Stomach (tissue), 9 donors: ENCODE results near the gene MGST3. TPM values are rescaled to one million over a fixed set of nuclear protein-coding genes. Genes with fewer than 3 reads are reported as not detected.
"Not testable (repeated sequence)": the region's sequence is repeated elsewhere in the genome, so short reads cannot be mapped to it uniquely, and the experiment has no call there.

ENCODE experiments used
- DNase-seq, 2 donors: peaks; one replicate each; pipeline versions ENCODE4 v3.0.0 to v3.0.0-alpha.2; 2013 to 2019
- H3K27ac ChIP-seq, 5 donors: fragments of 200-600 bp in 4 of 5; sonication (generic) in 4 of 5; one replicate each; pipeline ENCODE4 v1.5.1; 2013 to 2019; ENCODE audit warnings: mild to moderate bottlenecking in 1 of 5, moderate library complexity in 1 of 5
- H3K27me3 ChIP-seq, 3 donors: fragments of 200-600 bp; sonication (generic); one replicate each; pipeline ENCODE4 v1.5.1; 2017 to 2019; ENCODE audit warnings: mixed run types in 1 of 3
- H3K36me3 ChIP-seq, 4 donors: fragments of 200-600 bp; sonication (generic); 1 replicate in 3 of 4; 2 replicates in 1 of 4; pipeline ENCODE4 v1.5.1; 2016 to 2019
- H3K4me1 ChIP-seq, 4 donors: fragments of 200-600 bp; sonication (generic); one replicate each; pipeline ENCODE4 v1.5.1; 2016 to 2019
- H3K4me3 ChIP-seq, 4 donors: fragments of 200-600 bp; sonication (generic) in 3 of 4; one replicate each; pipeline ENCODE4 v1.5.1; 2016 to 2019; ENCODE audit warnings: mild to moderate bottlenecking in 1 of 4
- H3K9me3 ChIP-seq, 4 donors: fragments of 200-600 bp; sonication (generic); one replicate each; pipeline ENCODE4 v1.5.1; 2016 to 2019
- EP300 ChIP-seq: sonication (generic); formaldehyde crosslinking; IDR thresholded peaks from one replicate; pipeline ENCODE4 v1.6.1; 2017; ENCODE audit warnings: antibody characterized with exemption
- POLR2A ChIP-seq, 4 donors: fragments of 450-650 bp; IDR thresholded peaks; one replicate each; pipeline ENCODE4 v1.6.1; 2016; ENCODE audit warnings: antibody characterized with exemption in 4 of 4, control low read depth in 2 of 4, mild to moderate bottlenecking in 1 of 4, moderate library complexity in 1 of 4
- POLR2AphosphoS5 ChIP-seq, 3 donors: sonication (generic); formaldehyde crosslinking; IDR thresholded peaks; one replicate each; pipeline ENCODE4 v1.6.1; 2016; ENCODE audit warnings: antibody characterized with exemption in 3 of 3
- WGBS, 5 donors: extraction: QIAGEN DNeasy Blood & Tissue Kit in 3 of 5; methylation state at CpG; one replicate each; pipeline versions ENCODE4 v1.1.5 to v1.1.7; 2013 to 2018; 5-methylcytosine and 5-hydroxymethylcytosine counted together
- intact Hi-C: fragments of 100-400 bp; cut with DNase I; formaldehyde crosslinking; loops from one replicate; pipeline ENCODE4 v1.15.1; 2023; ENCODE audit warnings: low total_unique reads
- polyA plus RNA-seq, 3 donors: library from polyadenylated mRNA; stranded (reverse); fragments of 200-250 nt; gene quantifications; one replicate each; pipeline ENCODE4 v1.2.3, GENCODE V29; 2013
- total RNA-seq, 5 donors: library from RNA; depleted of rRNA; stranded (reverse); fragments of >200 nt; gene quantifications; one replicate each; pipeline versions ENCODE4 v1.1.0 to v1.2.3, GENCODE V29; 2014 to 2016
- TF ChIP-seq, protein P1 (sequence below), 7 experiments: fragments of 450-650 bp in 4 of 7; fragments of 200-600 bp in 3 of 7; sonication (generic) in 3 of 7; IDR thresholded peaks; one replicate each; pipeline ENCODE4 v1.5.1; 2016 to 2019; ENCODE audit warnings: antibody characterized with exemption in 7 of 7, control low read depth in 2 of 7, mild to moderate bottlenecking in 1 of 7
- donor health status: healthy with polysubstance abuse.
- donor health status: Bipolar disorder and iron deficiency.
- donor health status: healthy.

MGST3 gene
- total and polyA plus RNA-seq, 8 donors = 46.1 to 310 (median 124) TPM

DNA sequence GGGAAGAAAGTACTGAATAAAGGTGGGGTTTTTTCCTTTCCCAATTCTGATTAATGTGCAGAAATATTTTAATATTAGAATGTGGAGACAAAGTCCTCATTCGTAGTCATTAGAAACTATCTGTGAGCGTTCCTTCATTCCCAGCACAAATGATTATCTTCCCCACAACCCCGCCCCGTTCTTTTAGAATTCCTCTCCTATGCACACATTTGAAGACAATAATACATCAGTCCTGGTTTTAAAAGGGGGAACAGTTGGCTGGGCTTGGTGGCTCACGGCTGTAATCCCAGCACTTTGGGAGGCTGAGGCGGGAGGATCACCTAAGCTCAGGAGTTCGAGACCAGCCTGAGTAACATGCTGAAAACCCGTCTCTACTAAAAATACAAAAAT, 66.5 kb downstream of the MGST3 start:
- Histone ChIP-seq H3K9me3 (no peaks in the 10 kb centered on the region), H3K4me1 (peaks cover 19 to 36% (median 32%) of the 10 kb centered on the region in 4 donors), H3K4me3 (peak overlapping the region; percentile 55 to 74 (median 65)), H3K36me3 (peaks cover 0 to 9% (median 0%) of the 10 kb centered on the region in 4 donors), H3K27ac (peak overlapping the region; percentile 82 to 96 (median 93)), H3K27me3 (no peaks in the 10 kb centered on the region)
- WGBS, 5 donors = 23 to 36% (median 33%) methylated on average over 8 of the region's 8 CpGs
- no peak for DNase-seq
- TF ChIP-seq EP300 = no peak
- TF ChIP-seq, protein P1, sequence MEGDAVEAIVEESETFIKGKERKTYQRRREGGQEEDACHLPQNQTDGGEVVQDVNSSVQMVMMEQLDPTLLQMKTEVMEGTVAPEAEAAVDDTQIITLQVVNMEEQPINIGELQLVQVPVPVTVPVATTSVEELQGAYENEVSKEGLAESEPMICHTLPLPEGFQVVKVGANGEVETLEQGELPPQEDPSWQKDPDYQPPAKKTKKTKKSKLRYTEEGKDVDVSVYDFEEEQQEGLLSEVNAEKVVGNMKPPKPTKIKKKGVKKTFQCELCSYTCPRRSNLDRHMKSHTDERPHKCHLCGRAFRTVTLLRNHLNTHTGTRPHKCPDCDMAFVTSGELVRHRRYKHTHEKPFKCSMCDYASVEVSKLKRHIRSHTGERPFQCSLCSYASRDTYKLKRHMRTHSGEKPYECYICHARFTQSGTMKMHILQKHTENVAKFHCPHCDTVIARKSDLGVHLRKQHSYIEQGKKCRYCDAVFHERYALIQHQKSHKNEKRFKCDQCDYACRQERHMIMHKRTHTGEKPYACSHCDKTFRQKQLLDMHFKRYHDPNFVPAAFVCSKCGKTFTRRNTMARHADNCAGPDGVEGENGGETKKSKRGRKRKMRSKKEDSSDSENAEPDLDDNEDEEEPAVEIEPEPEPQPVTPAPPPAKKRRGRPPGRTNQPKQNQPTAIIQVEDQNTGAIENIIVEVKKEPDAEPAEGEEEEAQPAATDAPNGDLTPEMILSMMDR (IDR thresholded peaks at IDR 0.05) = no peak
- intact Hi-C loops = no loop called here

DNA sequence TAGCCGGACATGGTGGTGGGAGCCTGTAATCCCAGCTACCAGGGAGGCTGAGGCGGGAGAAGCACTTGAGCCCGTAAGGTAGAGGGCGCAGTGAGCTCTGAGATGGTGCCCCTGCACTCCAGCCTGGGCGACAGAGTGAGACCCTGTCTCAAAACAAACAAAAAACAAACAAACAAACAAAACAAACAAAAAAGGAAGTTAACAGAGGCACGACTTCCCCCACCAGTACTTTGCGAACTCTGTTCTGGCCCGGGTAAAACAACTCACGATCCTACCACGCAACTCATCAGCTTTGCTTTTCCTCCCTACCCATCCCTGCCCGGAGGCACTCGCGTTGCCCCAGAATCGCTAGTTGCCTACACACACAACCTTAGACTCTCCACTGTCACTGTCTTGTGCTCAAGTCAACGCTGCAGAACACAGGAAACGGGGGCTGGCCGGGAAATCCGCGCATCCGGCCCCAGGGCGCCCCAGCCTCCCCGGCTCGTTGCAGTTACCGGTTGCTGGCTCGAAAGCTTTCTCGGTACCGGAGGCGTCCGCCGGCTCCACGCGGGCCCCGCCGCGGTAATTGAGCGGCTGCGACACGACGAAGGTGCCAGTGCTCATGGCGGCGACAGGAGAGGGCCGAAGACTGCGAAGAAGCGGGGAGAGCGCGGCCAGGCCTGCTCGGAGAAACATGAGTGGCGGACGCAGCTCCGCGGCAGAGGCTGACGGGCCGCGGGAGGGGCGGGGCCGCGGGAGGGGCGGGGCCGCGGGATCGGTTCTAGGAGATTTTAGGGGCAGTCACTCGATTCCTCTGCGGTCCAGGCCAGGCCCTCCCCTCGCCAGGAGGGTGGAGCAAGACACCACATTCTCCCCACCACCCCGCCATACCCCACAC, 67.1 kb downstream of the MGST3 start, which contains the start of gene ALDH9A1:
Gene ALDH9A1 (minus strand): TSS at position 682 of the 880 bp plus-strand sequence. CDS start 4 bp downstream, at position 678.
- Histone ChIP-seq H3K4me3 (peak within 1 kb of the TSS; percentile 55 to 74 (median 65)), H3K9me3 (no peaks in the 10 kb centered on the region), H3K4me1 (peaks cover 19 to 36% (median 32%) of the 10 kb centered on the region in 4 donors), H3K27me3 (no peaks in the 10 kb centered on the region), H3K36me3 (peaks cover 0 to 9% (median 0%) of the 10 kb centered on the region in 4 donors), H3K27ac (peak within 1 kb of the TSS; percentile 82 to 96 (median 93))
- DNase-seq = peak; percentile 89 to 95
- intact Hi-C loops = no loop called here
- 0 to 1% (median 0%) methylated on average over 47 to 65 of the region's 65 CpGs for WGBS, 5 donors
- TF ChIP-seq EP300 = no peak
- peak in 1 of 4 donors; percentile 70 for TF ChIP-seq POLR2A (IDR thresholded peaks at IDR 0.05)
- TF ChIP-seq, protein P1 (IDR thresholded peaks at IDR 0.05) = peak in 4 of 7 experiments; percentile 7 to 13 (median 11)
- TF ChIP-seq POLR2AphosphoS5 (IDR thresholded peaks at IDR 0.05) = peak; percentile 68 to 90 (median 86)

DNA sequence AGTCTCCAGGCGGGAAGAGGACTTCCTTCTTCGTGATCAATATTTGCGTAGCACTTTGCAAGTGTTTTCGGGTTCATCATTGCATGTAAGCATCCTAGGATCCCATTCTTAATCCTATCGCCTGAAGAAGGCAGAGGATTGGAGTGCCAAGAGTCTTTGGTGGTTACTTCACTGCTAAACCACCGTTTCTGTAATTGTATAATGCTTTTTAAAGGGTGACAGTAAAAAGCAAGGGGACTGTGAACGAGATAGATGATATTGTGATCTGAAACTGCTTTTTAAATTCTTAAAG, 67.7 kb downstream of the MGST3 start:
- peaks cover 0 to 9% (median 0%) of the 10 kb centered on the region in 4 donors for H3K36me3 ChIP-seq
- 0 to 1% (median 1%) methylated on average over 7 of the region's 7 CpGs for WGBS, 5 donors
- H3K4me1 ChIP-seq = peaks cover 19 to 36% (median 32%) of the 10 kb centered on the region in 4 donors
- no peaks in the 10 kb centered on the region for H3K27me3 ChIP-seq
- TF ChIP-seq POLR2A (IDR thresholded peaks at IDR 0.05) (no peak), EP300 (no peak)
- no peak for DNase-seq
- H3K9me3 ChIP-seq = no peaks in the 10 kb centered on the region
- H3K27ac ChIP-seq = peak overlapping the region; percentile 19 to 96 (median 91)
- H3K4me3 ChIP-seq = peak overlapping the region; percentile 55 to 74 (median 65)
- intact Hi-C loops = no loop called here

DNA sequence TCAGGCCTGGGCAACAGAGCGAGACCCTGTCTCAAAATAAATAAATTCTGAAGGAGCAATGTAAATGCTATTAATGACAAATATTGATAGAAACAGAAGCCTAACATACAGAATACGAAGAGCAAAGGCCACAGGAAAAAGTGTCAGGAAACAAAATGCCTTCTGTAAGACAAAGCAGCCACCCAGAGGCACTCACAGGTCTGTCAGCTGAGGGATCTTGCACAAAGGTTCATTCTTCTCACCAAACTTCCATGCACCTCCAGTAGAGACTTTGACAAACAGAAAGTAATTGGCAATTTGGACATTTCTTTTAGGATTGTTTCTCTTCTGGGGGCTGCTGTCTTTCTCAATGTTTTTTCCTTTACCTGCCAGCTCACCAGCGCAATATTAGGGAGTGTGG, 68.5 kb downstream of the MGST3 start:
- Histone ChIP-seq H3K36me3 (peaks cover 0 to under 1% (median 0%) of the 10 kb centered on the region in 4 donors), H3K27ac (no peak overlapping the region), H3K4me3 (no peak overlapping the region), H3K27me3 (peaks cover 0 to 1% (median 0%) of the 10 kb centered on the region in 3 donors), H3K4me1 (peaks cover 19 to 36% (median 32%) of the 10 kb centered on the region in 4 donors), H3K9me3 (no peaks in the 10 kb centered on the region)
- intact Hi-C loops = no loop called here
- 77 to 91% (median 85%) methylated on average over 3 of the region's 3 CpGs for WGBS, 5 donors
- peak in 1 of 2 donors; percentile 7 for DNase-seq
- TF ChIP-seq, protein P1 (IDR thresholded peaks at IDR 0.05) = no peak
- TF ChIP-seq POLR2AphosphoS5 (IDR thresholded peaks at IDR 0.05) = no peak
- TF ChIP-seq POLR2A (IDR thresholded peaks at IDR 0.05) = no peak
- TF ChIP-seq EP300 = no peak

DNA sequence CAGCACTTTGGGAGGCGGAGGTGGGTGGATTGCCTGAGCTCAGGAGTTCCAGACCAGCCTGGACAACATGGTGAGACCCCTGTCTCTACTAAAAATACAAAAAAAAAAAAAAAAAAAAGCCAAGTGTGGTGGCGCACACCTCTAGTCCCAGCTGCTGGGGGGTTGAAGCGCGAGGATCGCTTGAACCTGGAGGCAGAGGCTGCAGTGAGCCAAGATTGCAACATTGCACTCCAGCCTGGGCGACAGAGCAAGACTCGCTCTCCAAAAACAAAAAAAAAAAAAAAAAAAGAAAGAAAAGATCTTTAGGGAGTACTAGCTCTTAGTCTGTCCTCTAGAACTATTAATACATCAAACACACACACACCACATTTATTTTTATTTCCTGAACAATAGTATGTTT, 70.9 kb downstream of the MGST3 start:
- peaks cover 8 to 16% (median 16%) of the 10 kb centered on the region in 4 donors for H3K4me1 ChIP-seq
- DNase-seq, H3K36me3 ChIP-seq, intact Hi-C loops, H3K27me3 ChIP-seq, H3K27ac ChIP-seq, H3K4me3 ChIP-seq, H3K9me3 ChIP-seq: not testable (repeated sequence)
- WGBS, 5 donors = 76 to 95% (median 89%) methylated on average over 6 to 7 of the region's 7 CpGs
